ENCODE measurements around the gene TK2. TPM values are rescaled to one million over a fixed set of nuclear protein-coding genes. Genes with fewer than 3 reads are reported as not detected.
"Not testable (repeated sequence)": the region's sequence is repeated elsewhere in the genome, so short reads cannot be mapped to it uniquely, and the experiment has no call there.

The TK2 gene
- total RNA-seq, 1 donor from 2014 or later, result 25.2 TPM

GRCh38 chr16:66503030-66503429 is 46.9 kb downstream of the TK2 start:
- no peaks in the 10 kb centered on the region for H3K36me3 ChIP-seq (ENCODE audit: control insufficient read depth, insufficient read depth, low read length)

DNA sequence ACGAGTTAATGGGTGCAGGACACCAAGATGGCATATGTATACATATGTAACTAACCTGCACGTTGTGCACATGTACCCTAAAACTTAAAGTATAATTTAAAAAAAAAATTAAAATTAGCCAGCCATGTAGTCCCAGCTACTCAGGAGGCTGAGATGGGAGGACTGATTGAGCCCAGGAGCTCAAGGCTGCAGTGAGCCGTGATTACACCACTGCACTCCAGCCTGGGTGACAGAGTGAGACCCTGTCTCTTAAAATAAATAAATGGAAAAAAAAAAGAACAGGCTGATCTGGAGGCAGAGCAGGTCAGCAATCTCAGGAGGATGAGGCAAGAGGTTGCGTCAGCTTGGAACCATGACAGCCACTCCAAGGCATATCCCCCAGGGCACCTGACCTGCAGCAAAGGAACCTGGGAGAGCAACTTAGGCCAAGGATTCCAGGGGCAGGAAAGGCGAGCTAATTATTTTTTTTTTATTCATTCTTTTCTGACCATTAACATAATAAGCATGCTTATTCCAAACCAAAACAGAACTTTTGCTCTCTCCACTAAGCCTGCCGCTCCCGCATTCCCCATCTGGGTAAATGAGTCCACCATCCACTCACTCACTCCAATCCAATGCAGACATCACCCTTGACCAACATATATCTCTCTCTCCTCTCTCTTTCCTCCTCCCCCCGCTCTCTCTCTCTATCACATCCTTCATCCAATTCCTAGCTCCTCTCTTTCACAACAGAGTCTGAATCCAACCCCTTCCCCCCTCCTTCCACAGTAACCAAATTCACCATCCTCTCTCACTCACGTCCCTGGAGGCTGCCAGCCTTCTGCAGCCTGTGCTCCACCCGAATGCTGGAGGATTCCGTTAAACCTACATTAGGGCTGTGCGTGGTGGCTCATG is 47.7 kb downstream of the TK2 start:
- H3K36me3 ChIP-seq (ENCODE audit: control insufficient read depth, insufficient read depth, low read length), result no peaks in the 10 kb centered on the region
- DNase-seq (ENCODE audit: low read depth), result no peak
- TF ChIP-seq, protein P1, sequence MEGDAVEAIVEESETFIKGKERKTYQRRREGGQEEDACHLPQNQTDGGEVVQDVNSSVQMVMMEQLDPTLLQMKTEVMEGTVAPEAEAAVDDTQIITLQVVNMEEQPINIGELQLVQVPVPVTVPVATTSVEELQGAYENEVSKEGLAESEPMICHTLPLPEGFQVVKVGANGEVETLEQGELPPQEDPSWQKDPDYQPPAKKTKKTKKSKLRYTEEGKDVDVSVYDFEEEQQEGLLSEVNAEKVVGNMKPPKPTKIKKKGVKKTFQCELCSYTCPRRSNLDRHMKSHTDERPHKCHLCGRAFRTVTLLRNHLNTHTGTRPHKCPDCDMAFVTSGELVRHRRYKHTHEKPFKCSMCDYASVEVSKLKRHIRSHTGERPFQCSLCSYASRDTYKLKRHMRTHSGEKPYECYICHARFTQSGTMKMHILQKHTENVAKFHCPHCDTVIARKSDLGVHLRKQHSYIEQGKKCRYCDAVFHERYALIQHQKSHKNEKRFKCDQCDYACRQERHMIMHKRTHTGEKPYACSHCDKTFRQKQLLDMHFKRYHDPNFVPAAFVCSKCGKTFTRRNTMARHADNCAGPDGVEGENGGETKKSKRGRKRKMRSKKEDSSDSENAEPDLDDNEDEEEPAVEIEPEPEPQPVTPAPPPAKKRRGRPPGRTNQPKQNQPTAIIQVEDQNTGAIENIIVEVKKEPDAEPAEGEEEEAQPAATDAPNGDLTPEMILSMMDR (IDR thresholded peaks at IDR 0.05; ENCODE audit: insufficient read depth, low read length, poor library complexity, severe bottlenecking), result no peak
- H3K27me3 ChIP-seq (ENCODE audit: control insufficient read depth, insufficient read depth, low read length), result no peaks in the 10 kb centered on the region
- H3K4me3 ChIP-seq (ENCODE audit: low read depth, low read length), result no peak overlapping the region

More at GRCh38 chr16:66503030-66503429, 46.9 kb downstream of the TK2 start:
- TF ChIP-seq, protein P1 (IDR thresholded peaks at IDR 0.05; ENCODE audit: insufficient read depth, low read length, poor library complexity, severe bottlenecking), result no peak
- H3K27me3 ChIP-seq (ENCODE audit: control insufficient read depth, insufficient read depth, low read length), result no peaks in the 10 kb centered on the region
- no peak overlapping the region for H3K4me3 ChIP-seq (ENCODE audit: low read depth, low read length)
- DNase-seq (ENCODE audit: low read depth), result no peak

GRCh38 chr16:66501563-66501962 is 48.4 kb downstream of the TK2 start:
- not testable (repeated sequence) for H3K36me3 ChIP-seq (ENCODE audit: control insufficient read depth, insufficient read depth, low read length); H3K27me3 ChIP-seq (ENCODE audit: control insufficient read depth, insufficient read depth, low read length); DNase-seq (ENCODE audit: low read depth); H3K4me3 ChIP-seq (ENCODE audit: low read depth, low read length)

DNA sequence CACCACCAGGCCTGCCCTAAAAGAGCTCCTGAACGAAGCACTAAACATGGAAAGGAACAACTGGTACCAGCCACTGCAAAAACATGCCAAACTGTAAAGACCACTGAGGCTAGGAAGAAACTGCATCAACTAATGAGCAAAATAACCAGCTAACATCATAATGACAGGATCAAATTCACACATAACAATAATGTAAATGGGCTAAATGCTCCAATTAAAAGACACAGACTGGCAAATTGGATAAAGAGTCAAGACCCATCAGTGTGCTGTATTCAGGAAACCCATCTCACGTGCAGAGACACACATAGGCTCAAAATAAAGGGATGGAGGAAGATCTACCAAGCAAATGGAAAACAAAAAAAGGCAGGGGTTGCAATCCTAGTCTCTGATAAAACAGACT is 52.0 kb downstream of the TK2 start:
- H3K36me3 ChIP-seq (ENCODE audit: control insufficient read depth, insufficient read depth, low read length); H3K27me3 ChIP-seq (ENCODE audit: control insufficient read depth, insufficient read depth, low read length); DNase-seq (ENCODE audit: low read depth); H3K4me3 ChIP-seq (ENCODE audit: low read depth, low read length): not testable (repeated sequence)

DNA sequence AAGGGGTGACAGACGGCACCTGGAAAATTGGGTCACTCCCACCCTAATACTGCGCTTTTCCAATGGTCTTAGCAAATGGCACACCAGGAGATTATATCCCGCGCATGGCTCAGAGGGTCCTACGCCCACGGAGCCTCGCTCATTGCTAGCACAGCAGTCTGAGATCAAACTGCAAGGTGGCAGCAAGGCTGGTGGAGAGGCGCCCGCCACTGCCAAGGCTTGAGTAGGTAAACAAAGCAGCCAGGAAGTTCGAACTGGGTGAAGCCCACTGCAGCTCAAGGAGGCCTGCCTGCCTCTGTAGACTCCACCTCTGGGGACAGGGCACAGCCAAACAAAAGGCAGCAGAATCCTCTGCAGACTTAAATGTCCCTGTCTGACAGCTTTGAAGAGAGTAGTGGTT is 53.7 kb downstream of the TK2 start:
- H3K36me3 ChIP-seq (ENCODE audit: control insufficient read depth, insufficient read depth, low read length); DNase-seq (ENCODE audit: low read depth); H3K27me3 ChIP-seq (ENCODE audit: control insufficient read depth, insufficient read depth, low read length); H3K4me3 ChIP-seq (ENCODE audit: low read depth, low read length): not testable (repeated sequence)

- no peak for DNase-seq (ENCODE audit: low read depth)
- TF ChIP-seq, protein P1 (IDR thresholded peaks at IDR 0.05; ENCODE audit: insufficient read depth, low read length, poor library complexity, severe bottlenecking), result no peak
Observed at GRCh38 chr16:66495440-66495839, 54.5 kb downstream of the TK2 start.

DNA sequence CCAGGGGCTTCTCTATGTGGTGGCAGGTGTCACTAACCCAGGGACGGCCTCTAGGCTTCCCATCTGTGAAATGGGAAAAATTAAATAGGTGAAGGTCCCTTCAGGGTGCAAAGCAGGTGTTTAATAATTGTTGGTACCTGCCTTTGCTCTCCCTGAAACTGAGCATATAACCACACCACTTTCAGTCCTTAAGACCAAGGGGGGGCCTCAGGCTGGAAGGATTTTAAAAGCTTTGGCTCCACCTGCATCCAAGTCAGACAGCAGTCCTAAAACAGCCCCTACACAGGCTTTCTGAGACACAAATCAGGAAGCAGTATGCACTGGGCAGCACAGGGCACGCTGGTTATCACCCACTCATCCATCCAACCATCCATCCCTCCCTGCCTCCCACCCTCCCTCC is 55.0 kb downstream of the TK2 start:
- H3K36me3 ChIP-seq (ENCODE audit: control insufficient read depth, insufficient read depth, low read length), result no peaks in the 10 kb centered on the region
- no peak overlapping the region for H3K4me3 ChIP-seq (ENCODE audit: low read depth, low read length)
- TF ChIP-seq, protein P1 (IDR thresholded peaks at IDR 0.05; ENCODE audit: insufficient read depth, low read length, poor library complexity, severe bottlenecking), result no peak
- no peak for DNase-seq (ENCODE audit: low read depth)
- H3K27me3 ChIP-seq (ENCODE audit: control insufficient read depth, insufficient read depth, low read length), result no peaks in the 10 kb centered on the region

More at GRCh38 chr16:66495440-66495839, 54.5 kb downstream of the TK2 start:
- H3K4me3 ChIP-seq (ENCODE audit: low read depth, low read length), result no peak overlapping the region
- no peaks in the 10 kb centered on the region for H3K36me3 ChIP-seq (ENCODE audit: control insufficient read depth, insufficient read depth, low read length)
- H3K27me3 ChIP-seq (ENCODE audit: control insufficient read depth, insufficient read depth, low read length), result no peaks in the 10 kb centered on the region

Measured in kidney epithelial cell (primary cell).